ENCODE results near the gene TKTL2. TPM values are rescaled to one million over a fixed set of nuclear protein-coding genes. Genes with fewer than 3 reads are reported as not detected.

TKTL2 gene
- total RNA-seq, 3 donors from 2014 or later: 0.32 TPM; not detected in 2

GRCh38 chr4:163474027-163474426 lies 473 bp upstream of the TKTL2 start:
- no peak overlapping the region for H3K27ac ChIP-seq
- DNase-seq (ENCODE audit: low spot score in 2 of 2): no peak
- H3K4me3 ChIP-seq: no peak overlapping the region
- TF ChIP-seq POLR2A (IDR thresholded peaks at IDR 0.05) (no peak), POLR2AphosphoS5 (IDR thresholded peaks at IDR 0.05) (no peak), CTCF (IDR thresholded peaks at IDR 0.05) (no peak)
- H3K27me3 ChIP-seq: no peaks in the 10 kb centered on the region
- H3K4me1 ChIP-seq: no peaks in the 10 kb centered on the region
- H3K9me3 ChIP-seq: no peaks in the 10 kb centered on the region
- intact Hi-C loops (cut with DNase I; ENCODE audit: low total_unique reads): no loop called here
- H3K36me3 ChIP-seq: no peaks in the 10 kb centered on the region

GRCh38 chr4:163473130-163473529 lies 424 bp downstream of the TKTL2 start:
- H3K4me1 ChIP-seq: no peaks in the 10 kb centered on the region
- TF ChIP-seq POLR2A (IDR thresholded peaks at IDR 0.05): no peak
- TF ChIP-seq POLR2AphosphoS5 (IDR thresholded peaks at IDR 0.05): no peak
- no peak for TF ChIP-seq CTCF (IDR thresholded peaks at IDR 0.05)

GRCh38 chr4:163470391-163470790 lies 3.2 kb downstream of the TKTL2 start:
- no peak for DNase-seq (ENCODE audit: low spot score in 2 of 2)
- H3K27ac ChIP-seq: no peak overlapping the region
- H3K4me3 ChIP-seq: no peak overlapping the region
- H3K27me3 ChIP-seq: no peaks in the 10 kb centered on the region
- H3K4me1 ChIP-seq: no peaks in the 10 kb centered on the region
- no peaks in the 10 kb centered on the region for H3K36me3 ChIP-seq
- intact Hi-C loops (cut with DNase I; ENCODE audit: low total_unique reads): no loop called here
- TF ChIP-seq POLR2A (IDR thresholded peaks at IDR 0.05) (no peak), POLR2AphosphoS5 (IDR thresholded peaks at IDR 0.05) (no peak), CTCF (IDR thresholded peaks at IDR 0.05) (no peak)
- H3K9me3 ChIP-seq: no peaks in the 10 kb centered on the region

More at GRCh38 chr4:163473130-163473529, 424 bp downstream of the TKTL2 start:
- Histone ChIP-seq H3K27me3 (no peaks in the 10 kb centered on the region), H3K27ac (no peak overlapping the region), H3K36me3 (no peaks in the 10 kb centered on the region), H3K9me3 (no peaks in the 10 kb centered on the region), H3K4me3 (no peak overlapping the region)
- intact Hi-C loops (cut with DNase I; ENCODE audit: low total_unique reads): no loop called here
- no peak for DNase-seq (ENCODE audit: low spot score in 2 of 2)

- Histone ChIP-seq H3K4me1 (no peaks in the 10 kb centered on the region), H3K36me3 (no peaks in the 10 kb centered on the region), H3K27me3 (no peaks in the 10 kb centered on the region), H3K27ac (no peak overlapping the region), H3K4me3 (no peak overlapping the region), H3K9me3 (no peaks in the 10 kb centered on the region)
- intact Hi-C loops (cut with DNase I; ENCODE audit: low total_unique reads): no loop called here
- no peak for DNase-seq (ENCODE audit: low spot score in 2 of 2)
- TF ChIP-seq POLR2A (IDR thresholded peaks at IDR 0.05) (no peak), POLR2AphosphoS5 (IDR thresholded peaks at IDR 0.05) (no peak), CTCF (IDR thresholded peaks at IDR 0.05) (no peak)
Measured at GRCh38 chr4:163467082-163467770, 6.3 kb downstream of the TKTL2 start.

- H3K27ac ChIP-seq: no peak overlapping the region
- H3K4me1 ChIP-seq: no peaks in the 10 kb centered on the region
- no peaks in the 10 kb centered on the region for H3K36me3 ChIP-seq
- H3K9me3 ChIP-seq: no peaks in the 10 kb centered on the region
- DNase-seq (ENCODE audit: low spot score in 2 of 2): no peak
- TF ChIP-seq CTCF (IDR thresholded peaks at IDR 0.05) (no peak), POLR2AphosphoS5 (IDR thresholded peaks at IDR 0.05) (no peak), POLR2A (IDR thresholded peaks at IDR 0.05) (no peak)
- H3K4me3 ChIP-seq: no peak overlapping the region
- no peaks in the 10 kb centered on the region for H3K27me3 ChIP-seq
- intact Hi-C loops (cut with DNase I; ENCODE audit: low total_unique reads): loop anchor here (5.0 kb wide), 1 partner anchor 95 kb away; no protein-coding TSS in a partner anchor
Measured at GRCh38 chr4:163462556-163462955, 11.0 kb downstream of the TKTL2 start.

All from breast epithelium (tissue), 4 donors.